ENCODE measurements around the gene ATP2B1.
"Not testable (repeated sequence)": the region's sequence is repeated elsewhere in the genome, so short reads cannot be mapped to it uniquely, and the experiment has no call there.

The ATP2B1 gene

DNA sequence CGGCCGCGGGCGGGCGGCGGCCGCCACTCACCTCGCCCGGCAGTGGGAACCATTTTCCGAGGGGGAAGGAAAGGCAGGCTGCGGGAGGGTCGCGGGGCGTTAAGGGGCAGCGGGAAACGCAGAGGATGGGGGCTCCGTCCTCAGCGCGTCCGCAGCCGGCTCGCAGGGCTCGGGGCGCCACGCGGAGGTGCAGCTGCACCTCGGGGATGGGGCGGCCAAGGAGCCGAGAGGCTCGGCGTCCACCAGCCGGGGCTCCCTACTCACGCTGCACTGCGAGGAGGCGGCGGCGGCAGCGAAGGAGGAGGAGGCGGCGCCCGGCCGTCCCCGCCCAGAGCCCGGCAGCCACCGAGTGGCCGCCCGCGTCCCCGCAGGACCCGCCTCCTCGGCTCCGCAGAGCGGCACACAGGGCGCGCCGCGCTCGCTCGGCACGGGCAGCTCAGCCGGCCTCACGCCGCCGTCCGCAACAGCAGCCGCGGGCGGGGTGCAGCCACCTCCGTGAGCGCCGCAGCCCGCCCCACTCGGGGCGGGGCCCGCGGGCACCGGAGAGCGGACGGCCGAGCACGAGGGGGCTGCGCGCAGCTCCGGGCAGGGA lies at the start of gene ATP2B1:
Gene ATP2B1 (minus strand): TSS at position 274 of the 592 bp plus-strand sequence. CDS start 52,952 bp downstream, outside the sequence.
- in situ Hi-C loops (cut with HindIII; ENCODE audit: low sequenced_read_pairs), result no loop called here

DNA sequence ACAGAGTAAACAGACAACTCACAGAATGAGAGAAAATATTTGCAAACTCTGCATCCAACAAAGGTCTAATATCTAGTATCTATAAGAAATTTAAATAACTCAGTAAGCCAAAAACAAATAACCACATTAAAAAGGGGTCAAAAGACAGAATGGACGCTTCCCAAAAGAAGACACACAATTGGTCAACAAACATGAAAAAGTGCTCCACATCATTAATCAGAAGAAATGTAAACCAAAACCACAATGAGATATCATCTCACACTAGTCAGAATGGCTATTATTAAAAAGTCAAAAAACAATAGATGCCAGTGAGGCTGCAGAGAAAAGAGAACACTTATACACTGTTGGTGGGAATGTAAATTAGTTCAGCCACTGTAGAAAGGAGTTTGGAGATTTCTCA lies 49.3 kb upstream of the ATP2B1 start:
- in situ Hi-C loops (cut with HindIII; ENCODE audit: low sequenced_read_pairs), result not testable (repeated sequence)

DNA sequence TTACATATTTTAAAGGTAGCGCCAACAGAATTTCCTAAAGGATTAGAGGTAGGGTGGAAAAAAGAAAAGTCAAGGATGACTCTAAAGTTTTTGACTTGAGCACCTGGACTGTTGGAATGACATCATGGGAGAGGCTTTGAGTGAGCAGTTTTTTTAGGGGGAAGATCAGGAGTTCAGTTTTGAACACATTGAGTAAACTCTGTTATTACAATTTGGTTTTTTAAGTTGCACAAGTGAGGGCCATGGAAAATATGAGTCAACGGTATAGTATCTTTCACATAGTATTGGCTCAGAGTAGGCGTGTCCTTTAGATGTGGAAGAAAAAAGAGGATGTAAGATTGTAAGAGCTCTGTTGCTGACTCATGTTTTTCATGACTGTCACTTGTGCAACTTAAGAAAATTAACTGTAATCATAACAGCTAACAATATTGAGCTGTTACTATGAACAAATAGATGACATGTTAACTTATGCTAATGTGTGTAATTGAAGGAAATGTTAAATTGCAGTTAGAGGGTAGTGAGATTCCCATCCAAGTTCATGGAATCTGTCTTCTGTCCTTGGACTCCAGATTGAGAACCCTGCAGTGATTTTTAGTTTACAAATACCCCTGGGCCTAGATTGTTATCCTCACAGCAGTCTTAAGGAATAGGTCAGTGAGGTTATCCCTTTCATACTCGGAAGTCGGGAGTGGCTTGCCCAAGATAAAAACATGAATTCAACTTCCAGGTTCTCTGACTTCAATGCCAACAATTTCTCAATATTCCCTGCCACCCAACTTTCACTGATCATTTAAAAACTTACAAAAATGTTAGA lies 48.2 kb upstream of the ATP2B1 start:
- in situ Hi-C loops (cut with HindIII; ENCODE audit: low sequenced_read_pairs), result no loop called here

DNA sequence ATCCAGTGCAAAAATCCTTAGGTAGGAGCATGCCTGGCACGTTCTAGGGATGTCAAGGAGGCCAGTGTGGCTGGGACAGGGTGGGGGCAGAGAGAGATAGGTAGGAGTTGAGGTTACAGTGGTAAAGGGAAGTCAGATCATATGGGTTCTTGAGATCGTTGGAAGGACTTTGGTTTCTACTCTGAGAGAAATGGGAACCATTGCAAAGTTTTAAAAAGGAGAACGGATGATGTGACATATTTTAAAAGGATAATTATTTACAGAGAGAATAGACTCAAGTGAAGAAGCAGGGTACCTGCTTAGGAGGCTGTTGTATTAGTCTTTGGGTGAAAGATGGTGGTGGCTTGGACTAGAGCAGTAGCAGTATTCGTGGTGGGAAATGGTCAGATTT lies 47.6 kb upstream of the ATP2B1 start:
- in situ Hi-C loops (cut with HindIII; ENCODE audit: low sequenced_read_pairs), result no loop called here

DNA sequence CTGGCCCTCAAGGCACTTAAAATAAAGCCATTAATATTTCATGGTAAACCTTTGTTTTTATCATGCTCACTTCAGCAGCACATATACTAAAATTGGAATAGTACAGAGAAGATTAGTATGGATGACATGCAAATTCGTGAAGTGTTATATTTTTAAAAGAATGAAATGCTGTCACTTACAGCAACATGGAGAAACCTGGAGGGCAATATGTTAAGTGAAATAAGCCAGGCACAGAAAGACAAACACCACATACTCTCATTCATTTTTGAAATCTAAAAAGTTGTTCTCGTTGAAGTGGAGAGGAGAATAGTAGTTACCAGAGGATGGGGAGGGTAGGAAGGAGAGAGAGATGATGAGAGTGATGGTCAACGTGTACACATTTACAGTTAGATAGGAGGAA lies 45.4 kb upstream of the ATP2B1 start:
- in situ Hi-C loops (cut with HindIII; ENCODE audit: low sequenced_read_pairs), result no loop called here

DNA sequence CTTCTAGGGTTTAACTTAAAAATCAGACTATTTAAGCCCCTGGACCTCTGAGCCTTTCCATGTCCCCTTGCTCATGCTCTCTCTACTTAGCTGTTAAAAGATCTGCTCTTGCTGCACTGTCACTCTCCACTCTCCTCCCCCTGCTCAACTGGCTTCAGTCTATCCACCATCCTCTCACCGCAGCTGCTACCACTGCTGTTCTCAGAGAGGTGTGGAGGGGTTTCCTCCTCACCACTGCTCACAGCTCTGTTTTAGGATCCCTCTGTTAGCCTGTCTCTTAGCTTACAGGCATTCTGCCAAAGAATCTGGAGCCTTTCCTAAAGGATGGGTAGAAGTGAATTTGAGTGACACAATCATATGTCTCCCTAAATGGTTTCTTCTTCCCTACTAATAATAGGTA lies 43.7 kb upstream of the ATP2B1 start:
- in situ Hi-C loops (cut with HindIII; ENCODE audit: low sequenced_read_pairs), result no loop called here

DNA sequence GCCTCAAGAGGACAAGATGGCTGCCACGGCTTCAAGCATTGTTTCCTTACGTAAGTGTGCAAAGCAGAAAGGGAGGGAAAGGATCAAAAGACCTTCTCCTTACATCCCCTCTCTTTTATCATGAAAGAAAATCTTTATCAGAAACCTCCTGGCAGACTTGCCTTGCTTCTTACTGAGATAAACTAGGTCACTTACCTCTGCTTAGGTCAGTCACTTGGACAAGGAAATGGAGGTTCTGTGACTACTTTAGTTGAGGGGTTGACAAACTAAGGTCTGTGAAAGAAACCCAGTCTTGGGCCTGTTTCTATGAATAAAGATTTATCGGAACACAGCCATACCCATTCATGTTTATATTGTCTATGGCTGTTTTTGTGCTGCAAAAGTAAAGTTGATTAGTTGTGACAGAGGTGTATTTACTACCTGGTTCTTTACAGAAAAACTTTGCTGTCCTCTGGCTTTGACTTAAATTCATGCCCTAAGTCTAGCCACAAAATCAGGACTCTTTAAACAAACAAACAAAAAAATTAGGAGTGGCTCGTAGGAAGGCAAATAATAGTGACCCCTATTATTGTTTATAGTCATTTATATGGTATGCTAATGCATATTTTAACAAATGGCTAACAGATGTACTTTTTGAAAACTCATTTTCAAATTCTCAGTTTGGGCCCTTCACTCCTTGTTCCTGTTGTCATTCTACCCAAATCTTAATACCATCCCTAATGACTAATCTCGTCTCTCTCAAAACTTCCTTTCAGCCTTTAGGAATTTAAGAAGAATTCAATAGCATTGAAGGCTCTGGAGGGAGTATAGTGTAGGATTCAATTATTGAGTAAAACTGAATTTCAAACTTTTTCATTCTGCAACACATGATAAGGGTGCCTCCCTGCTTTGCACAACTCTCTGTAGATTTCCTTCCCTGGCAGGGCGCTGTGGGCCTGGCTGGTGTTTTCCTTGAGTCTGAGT lies 42.0 kb upstream of the ATP2B1 start:
- in situ Hi-C loops (cut with HindIII; ENCODE audit: low sequenced_read_pairs), result no loop called here

DNA sequence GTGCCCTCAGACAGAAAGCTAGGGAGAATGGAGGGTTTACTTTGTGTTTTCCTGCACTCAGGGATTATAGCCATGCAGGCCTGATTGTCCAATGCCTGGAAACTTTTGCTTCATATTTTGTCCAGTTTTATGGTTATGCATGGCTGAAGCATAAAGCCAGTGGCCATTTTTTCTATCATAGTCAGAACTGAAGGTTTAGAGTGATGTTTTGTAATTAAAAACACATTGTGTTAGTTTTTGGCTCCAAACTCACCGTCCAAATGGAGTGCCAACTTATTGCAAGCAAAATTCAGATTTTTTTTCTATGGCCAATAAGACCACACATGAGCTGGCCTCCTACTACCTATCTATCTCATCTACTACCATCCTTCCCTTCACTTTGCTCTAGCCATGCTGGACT lies 40.2 kb upstream of the ATP2B1 start:
- in situ Hi-C loops (cut with HindIII; ENCODE audit: low sequenced_read_pairs), result no loop called here

DNA sequence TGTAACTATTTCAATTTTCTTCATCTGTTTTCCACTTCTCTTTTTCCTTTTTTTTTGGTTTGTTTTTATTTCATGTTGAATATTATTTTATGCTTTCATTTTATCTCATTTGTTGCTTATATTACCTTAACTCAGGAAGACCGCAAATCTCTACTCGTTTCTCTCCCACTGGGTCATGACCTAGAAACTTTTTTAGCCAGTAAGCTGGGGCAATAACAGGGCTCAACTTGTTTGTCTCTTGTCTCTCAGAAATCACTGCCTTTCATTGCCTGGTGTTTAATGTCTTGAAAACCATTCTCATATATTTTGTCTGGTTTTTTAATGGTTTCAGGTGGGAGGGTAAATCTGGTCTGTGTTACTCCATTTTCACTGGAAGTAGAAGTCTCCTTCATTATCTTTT lies 36.6 kb upstream of the ATP2B1 start:
- in situ Hi-C loops (cut with HindIII; ENCODE audit: low sequenced_read_pairs), result no loop called here

DNA sequence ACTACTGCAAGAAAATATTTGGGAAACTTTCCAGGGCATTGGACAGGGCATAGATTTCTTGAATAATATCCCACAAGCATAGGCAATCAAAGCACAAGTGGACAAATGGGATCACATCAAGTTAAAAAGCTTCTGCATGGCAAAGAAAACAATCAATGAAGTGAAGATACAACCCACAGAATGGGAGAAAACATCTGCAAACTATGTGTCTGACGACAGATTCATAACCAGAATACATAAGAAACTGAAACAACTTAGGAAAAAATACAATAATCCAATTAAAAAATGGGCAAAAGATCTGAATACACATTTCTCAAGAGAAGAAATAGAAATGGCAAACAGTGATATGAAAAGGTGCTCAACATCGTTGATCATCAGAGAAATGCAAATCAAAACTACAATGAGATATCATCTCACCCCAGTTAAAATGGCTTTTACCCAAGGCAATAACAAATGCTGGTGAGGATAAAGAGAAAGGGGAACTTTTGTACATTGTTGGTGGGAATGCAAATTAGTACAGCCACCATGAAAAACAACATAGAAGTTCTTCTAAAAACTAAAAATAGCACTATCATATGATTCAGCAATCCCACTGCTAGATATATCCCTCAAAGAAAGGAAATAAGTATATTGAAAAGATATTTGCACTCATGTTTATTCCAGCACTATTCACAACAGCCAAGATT lies 33.8 kb upstream of the ATP2B1 start:
- in situ Hi-C loops (cut with HindIII; ENCODE audit: low sequenced_read_pairs), result no loop called here

DNA sequence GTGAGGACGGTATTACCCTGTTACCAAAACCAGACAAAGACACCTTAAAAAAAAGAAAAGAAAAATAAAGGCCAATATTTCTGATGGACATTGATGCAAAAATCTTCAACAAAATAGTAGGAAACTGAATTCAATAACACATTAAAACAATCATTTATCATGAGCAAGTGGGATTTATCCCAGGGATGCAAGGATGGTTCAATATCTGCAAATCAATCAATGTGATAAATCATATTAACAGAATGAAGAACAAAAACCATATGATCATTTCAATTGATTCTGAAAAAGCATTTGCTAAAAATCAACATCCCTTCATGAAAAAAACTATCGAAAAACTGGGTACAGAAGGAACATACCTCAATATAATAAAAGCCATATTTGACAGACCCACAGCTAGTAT lies 32.3 kb upstream of the ATP2B1 start:
- in situ Hi-C loops (cut with HindIII; ENCODE audit: low sequenced_read_pairs), result no loop called here

DNA sequence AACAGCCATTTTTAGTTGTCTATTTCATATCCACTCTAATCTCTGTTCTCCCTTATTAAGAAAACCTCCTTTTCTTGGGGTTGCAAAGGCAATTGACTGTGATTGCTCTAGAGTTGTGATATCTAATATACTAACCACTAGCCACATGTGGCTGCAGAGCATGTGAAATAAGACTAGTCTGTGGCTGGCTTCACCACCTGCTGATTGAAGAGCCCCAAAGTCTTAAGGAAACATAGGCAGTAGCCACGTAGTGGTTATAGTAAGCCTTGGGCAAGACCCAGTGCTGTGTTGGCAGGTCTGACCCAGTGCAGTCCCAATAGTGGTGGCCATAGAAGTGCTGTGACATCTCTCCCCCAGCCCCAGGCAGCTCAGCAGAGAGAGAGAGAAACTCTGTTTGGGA lies 28.4 kb upstream of the ATP2B1 start:
- in situ Hi-C loops (cut with HindIII; ENCODE audit: low sequenced_read_pairs), result no loop called here

DNA sequence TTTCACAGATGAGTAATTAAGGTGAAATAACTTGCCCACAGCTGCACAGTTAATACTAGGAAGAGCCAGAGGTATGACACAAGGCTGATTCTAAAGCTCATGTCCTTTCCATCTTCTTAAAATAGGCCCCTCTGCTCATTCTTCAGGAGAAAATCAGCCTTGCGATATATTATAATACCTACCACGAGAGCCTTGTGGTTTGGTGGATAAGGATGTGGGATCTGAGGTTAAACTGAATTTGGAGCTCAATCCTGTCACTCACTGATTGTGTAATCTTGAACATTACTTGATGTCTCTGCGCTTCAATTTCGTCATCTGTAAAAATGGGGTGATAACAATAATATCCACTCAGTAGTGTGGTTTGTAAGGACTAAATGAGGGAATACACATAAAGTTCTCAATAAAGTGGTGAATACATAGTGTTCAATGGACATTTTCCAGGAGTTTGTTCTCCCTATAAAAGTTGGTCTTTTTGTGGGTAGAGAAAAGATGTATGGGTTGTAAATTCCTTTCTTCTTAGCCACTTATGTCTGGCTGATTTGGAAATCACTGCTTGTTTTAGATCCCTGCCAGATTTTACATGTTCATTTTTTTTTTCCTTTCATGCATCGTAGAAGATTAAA lies 25.1 kb upstream of the ATP2B1 start:
- in situ Hi-C loops (cut with HindIII; ENCODE audit: low sequenced_read_pairs), result no loop called here

DNA sequence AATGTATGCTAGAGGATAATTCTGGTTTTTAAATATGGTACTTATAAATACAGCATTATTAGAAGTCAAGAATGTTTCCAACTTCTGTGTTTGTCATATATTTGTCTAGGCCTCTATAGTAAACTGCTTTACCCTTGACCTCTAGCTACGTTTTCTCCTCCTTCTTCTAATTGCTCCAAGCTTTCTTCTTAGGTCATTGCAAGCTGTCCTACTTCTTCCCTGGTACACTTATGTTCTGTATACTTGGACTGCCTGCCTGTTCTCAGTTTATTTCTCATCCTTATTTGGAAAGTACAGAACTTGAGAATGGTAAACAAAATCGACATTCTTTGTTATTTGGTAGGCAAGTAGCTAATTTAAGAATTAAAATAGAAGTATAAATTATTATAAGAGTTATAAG lies 23.9 kb upstream of the ATP2B1 start:
- in situ Hi-C loops (cut with HindIII; ENCODE audit: low sequenced_read_pairs), result no loop called here

DNA sequence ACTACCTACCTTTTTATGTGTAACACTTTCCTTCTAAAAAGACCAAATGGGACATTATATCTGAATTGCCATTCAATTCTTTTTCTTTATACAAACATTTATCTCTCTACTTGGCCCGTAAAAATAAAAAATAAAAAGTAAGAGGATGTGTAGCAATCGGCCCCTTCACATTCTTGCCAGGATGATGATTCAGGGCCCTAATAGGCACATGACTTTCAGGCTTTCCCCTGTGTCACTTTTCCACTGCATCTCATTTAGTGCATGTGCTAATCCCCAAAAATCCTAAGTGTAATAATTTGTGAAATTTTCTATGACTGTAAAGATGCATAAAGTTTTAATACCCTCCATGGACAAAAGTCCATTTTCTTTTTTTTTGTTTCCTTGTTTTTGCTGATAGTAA lies 23.0 kb upstream of the ATP2B1 start:
- in situ Hi-C loops (cut with HindIII; ENCODE audit: low sequenced_read_pairs), result no loop called here

DNA sequence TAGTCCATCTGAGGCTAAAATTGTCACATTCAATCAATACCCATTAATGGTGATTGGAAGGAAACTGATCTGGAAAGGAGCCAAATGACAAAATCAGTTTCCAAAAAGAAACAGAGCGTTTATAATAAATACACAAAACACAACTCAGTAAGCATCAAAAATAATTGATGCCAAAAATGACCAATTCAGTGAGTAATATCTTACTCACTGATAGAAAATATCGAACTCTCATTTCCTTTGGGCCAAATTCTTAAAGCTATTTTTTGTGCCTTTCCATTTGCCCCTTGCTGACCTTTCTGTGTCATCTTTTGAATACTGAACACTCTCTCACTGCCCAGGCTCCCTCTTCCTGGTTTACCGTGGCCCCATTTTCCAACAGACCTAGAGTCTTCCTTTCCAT lies 22.5 kb upstream of the ATP2B1 start:
- in situ Hi-C loops (cut with HindIII; ENCODE audit: low sequenced_read_pairs), result no loop called here

DNA sequence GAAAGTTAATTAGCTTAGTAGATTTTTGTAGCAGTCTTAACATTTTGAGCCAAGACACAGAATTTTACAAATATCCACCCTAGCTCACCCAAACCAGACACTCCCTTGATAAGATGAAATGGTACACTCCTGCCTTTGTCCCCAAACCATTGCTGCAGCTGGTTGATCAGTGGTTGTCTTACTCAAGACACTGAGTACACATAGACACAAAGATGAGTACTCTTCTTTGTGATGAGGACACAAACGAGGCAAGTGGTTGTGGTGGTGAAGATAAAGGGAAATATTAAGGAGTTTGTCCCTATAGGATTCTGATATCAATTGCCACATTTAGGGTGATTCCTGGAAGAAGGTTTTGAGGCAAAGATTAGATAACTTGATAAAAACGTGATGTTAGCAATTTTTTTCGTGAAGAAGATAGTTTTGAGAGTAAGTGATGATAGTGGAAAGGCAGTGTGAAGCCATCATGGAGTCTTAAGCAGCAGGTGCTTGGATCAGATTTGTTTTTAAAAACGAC lies 21.4 kb upstream of the ATP2B1 start:
- in situ Hi-C loops (cut with HindIII; ENCODE audit: low sequenced_read_pairs), result no loop called here

DNA sequence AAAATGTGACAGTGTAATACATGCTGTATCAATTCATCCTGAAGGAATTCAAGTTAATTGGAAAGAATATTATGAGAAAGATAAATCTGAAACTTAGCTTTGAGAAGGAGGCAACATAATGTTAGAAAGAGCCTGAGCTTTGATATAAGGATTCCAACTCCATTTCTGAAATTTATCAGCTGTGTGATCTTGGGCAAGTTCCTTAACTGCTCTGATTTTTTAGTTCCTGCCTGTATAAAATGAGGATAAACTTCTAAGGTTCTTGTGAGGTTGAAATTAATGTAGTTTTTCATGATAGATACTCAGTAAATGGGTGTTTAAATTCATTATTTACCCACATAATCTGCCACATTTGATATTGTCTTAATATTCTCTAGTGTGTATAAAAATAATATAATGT lies 14.6 kb upstream of the ATP2B1 start:
- in situ Hi-C loops (cut with HindIII; ENCODE audit: low sequenced_read_pairs), result no loop called here

DNA sequence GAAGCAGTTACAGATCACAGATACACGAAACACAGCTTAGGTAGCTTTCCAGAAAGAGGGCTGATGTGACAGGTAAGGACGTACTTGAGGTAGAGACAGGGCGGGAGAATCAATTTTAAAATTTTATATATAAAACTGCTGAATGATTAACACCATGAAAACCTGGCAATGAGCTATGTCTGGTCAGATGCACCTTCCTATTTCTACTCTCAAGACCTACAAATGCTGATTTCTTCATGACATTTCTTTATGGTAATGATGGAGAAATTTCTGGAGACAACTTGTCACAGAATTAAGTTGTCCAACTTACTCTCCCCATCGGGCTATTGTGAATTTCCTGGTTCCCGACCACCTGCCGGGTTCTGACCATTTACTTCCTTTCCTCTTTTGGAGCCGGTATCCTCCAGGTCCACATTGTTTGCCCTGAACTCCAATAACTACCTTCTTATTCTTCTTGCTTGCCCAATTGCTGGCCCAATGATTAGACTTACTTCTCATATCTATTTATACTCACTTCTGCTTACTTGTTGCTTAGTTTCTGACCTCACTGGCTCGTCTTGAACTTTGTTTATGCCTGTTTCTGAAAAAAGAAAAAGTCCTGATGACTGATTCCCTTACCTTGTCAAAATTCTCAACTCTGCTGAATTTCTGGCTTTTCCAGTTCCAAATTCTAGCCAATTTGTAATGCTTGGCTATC lies 12.8 kb upstream of the ATP2B1 start:
- in situ Hi-C loops (cut with HindIII; ENCODE audit: low sequenced_read_pairs), result no loop called here

All from endothelial cell of hepatic sinusoid (primary cell).